A673 (cell line): ENCODE results near the gene CHST1. TPM values are rescaled to one million over a fixed set of nuclear protein-coding genes. Genes with fewer than 3 reads are reported as not detected.

ENCODE experiments used
- BruUV-seq: library from RNA; stranded (reverse); fragments of 400-500 nt; replicated peaks from 2 replicates; lab custom pipeline; 2021; lab: Mats Ljungman, UMichigan
- CTCF ChIA-PET: fragments of 300-600 bp; sonication (Branson Sonifier 250); formaldehyde crosslinking; loops from one replicate; lab custom pipeline; 2022; ENCODE audit warnings: antibody characterized with exemption; lab: Charles Lee
- POLR2A ChIA-PET: fragments of 300-600 bp; sonication (Branson Sonifier 250); formaldehyde crosslinking; loops from one replicate; lab custom pipeline; 2022; ENCODE audit warnings: antibody characterized with exemption; ENCODE audit not compliant: low non-redundant PET; lab: Charles Lee
- DNase-seq: peaks from one replicate; pipeline ENCODE4 v3.0.0-alpha.2; 2015; ENCODE audit warnings: low spot score
- H3K27ac ChIP-seq: fragments of 200-600 bp; sonication (generic); 2 replicates; pipeline ENCODE4 v1.5.1; 2016; ENCODE audit warnings: mixed run types, low read depth, mild to moderate bottlenecking, mixed read lengths, antibody characterized with exemption, low read length; ENCODE audit not compliant: poor library complexity, severe bottlenecking
- H3K27me3 ChIP-seq: fragments of 200-600 bp; sonication (generic); replicated peaks from 2 replicates; pipeline ENCODE4 v1.6.1; 2017; ENCODE audit warnings: mixed run types, low read depth, mild to moderate bottlenecking, mixed read lengths, antibody characterized with exemption, low read length; ENCODE audit not compliant: insufficient read depth, poor library complexity
- H3K36me3 ChIP-seq: fragments of 200-600 bp; sonication (generic); 2 replicates; pipeline ENCODE4 v1.6.1; 2016; ENCODE audit warnings: mixed run types, mild to moderate bottlenecking, mixed read lengths, antibody characterized with exemption, low read length; ENCODE audit not compliant: insufficient read depth, poor library complexity, severe bottlenecking
- H3K4me1 ChIP-seq: fragments of 200-600 bp; sonication (generic); 2 replicates; pipeline ENCODE4 v1.6.1; 2017; ENCODE audit warnings: mixed run types, mild to moderate bottlenecking, mixed read lengths, antibody characterized with exemption, low read length; ENCODE audit not compliant: insufficient read depth, poor library complexity, severe bottlenecking
- H3K4me3 ChIP-seq: fragments of 200-600 bp; sonication (generic); 2 replicates; pipeline ENCODE4 v1.5.1; 2016; ENCODE audit warnings: low read depth, mixed run types, mild to moderate bottlenecking, mixed read lengths, low read length; ENCODE audit not compliant: poor library complexity, severe bottlenecking
- H3K9me3 ChIP-seq: fragments of 200-600 bp; sonication (generic); 2 replicates; pipeline ENCODE4 v1.6.1; 2016; ENCODE audit warnings: mixed run types, low read depth, mild to moderate bottlenecking, mixed read lengths, antibody characterized with exemption, low read length; ENCODE audit not compliant: poor library complexity, severe bottlenecking
- EZH2 ChIP-seq: fragments of 200-600 bp; sonication (generic); IDR thresholded peaks from 2 replicates; pipeline ENCODE4 v1.6.1; 2017; ENCODE audit warnings: borderline replicate concordance, low read depth, mild to moderate bottlenecking, mixed read lengths, antibody characterized with exemption, low read length; ENCODE audit not compliant: poor library complexity, severe bottlenecking
- intact Hi-C: fragments of 100-400 bp; cut with micrococcal nuclease; formaldehyde crosslinking; loops from one replicate; pipeline ENCODE4 v1.10.0; 2022; ENCODE audit not compliant: unreplicated experiment
- total RNA-seq: library from RNA; stranded (reverse); gene quantifications from 2 replicates; pipeline ENCODE4 v1.2.3, GENCODE V29; 2021
- TF ChIP-seq, protein P1 (sequence below): fragments of 300-800, 200-600 bp; sonication (generic); conservative IDR thresholded peaks from 2 replicates; pipeline ENCODE4 v1.5.1; 2017; ENCODE audit warnings: low read depth, mild to moderate bottlenecking, antibody characterized with exemption, low read length, moderate library complexity, mixed read lengths

The CHST1 gene
- total RNA-seq, 1 experiment from 2014 or later, result 17.0 TPM

DNA sequence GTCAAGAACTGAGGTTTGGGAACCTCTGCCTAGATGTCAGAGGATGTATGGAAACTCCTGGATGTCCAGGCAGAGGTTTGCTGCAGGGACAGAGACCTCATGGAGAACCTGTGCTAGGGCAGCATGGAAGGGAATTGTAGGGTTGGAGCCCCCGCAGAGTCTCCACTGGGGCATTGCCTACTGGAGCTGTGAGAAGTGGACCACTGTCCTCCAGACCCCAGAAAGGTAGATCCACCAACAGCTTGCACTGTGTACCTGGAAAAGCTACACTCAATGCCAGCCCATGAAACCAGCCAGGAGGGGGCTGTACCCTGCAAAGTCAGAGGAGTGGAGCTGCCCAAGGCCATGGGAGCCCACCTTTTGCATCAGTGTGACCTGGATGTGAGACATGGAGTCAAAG is 29.5 kb downstream of the CHST1 start:
- Histone ChIP-seq H3K4me3 (no peak overlapping the region), H3K9me3 (no peaks in the 10 kb centered on the region), H3K27ac (no peak overlapping the region), H3K36me3 (no peaks in the 10 kb centered on the region), H3K4me1 (peaks cover 4% of the 10 kb centered on the region), H3K27me3 (peaks cover 3% of the 10 kb centered on the region)
- DNase-seq, result no peak
- POLR2A ChIA-PET, result no interaction called here
- BruUV-seq, result no TSS peak
- no peak for TF ChIP-seq EZH2
- TF ChIP-seq, protein P1, sequence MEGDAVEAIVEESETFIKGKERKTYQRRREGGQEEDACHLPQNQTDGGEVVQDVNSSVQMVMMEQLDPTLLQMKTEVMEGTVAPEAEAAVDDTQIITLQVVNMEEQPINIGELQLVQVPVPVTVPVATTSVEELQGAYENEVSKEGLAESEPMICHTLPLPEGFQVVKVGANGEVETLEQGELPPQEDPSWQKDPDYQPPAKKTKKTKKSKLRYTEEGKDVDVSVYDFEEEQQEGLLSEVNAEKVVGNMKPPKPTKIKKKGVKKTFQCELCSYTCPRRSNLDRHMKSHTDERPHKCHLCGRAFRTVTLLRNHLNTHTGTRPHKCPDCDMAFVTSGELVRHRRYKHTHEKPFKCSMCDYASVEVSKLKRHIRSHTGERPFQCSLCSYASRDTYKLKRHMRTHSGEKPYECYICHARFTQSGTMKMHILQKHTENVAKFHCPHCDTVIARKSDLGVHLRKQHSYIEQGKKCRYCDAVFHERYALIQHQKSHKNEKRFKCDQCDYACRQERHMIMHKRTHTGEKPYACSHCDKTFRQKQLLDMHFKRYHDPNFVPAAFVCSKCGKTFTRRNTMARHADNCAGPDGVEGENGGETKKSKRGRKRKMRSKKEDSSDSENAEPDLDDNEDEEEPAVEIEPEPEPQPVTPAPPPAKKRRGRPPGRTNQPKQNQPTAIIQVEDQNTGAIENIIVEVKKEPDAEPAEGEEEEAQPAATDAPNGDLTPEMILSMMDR, result no peak
- CTCF ChIA-PET, result no interaction called here
- intact Hi-C loops, result no loop called here

DNA sequence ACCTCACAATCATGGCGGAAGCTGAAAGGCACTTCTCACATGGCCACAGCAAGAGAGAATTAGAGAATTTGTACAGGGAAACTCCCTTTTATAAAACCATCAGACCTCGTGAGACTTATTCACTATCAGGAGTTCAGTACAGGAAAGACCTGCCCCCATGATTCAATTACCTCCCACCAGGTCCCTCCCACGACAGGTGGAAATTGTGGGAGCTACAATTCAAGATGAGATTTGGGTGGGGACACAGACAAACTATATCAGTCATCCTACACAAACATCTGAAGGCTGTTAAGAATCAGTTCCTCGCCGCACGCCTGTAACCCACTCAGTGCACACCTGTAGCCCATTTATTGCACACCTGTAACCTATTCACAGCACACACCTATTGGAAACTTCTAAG is 39.8 kb downstream of the CHST1 start:
- no peaks in the 10 kb centered on the region for H3K36me3 ChIP-seq
- H3K27ac ChIP-seq, result no peak overlapping the region
- H3K9me3 ChIP-seq, result peaks cover 4% of the 10 kb centered on the region
- peaks cover 14% of the 10 kb centered on the region for H3K27me3 ChIP-seq
- CTCF ChIA-PET, result no interaction called here
- no peak for TF ChIP-seq EZH2
- no peak for DNase-seq
- H3K4me1 ChIP-seq, result no peaks in the 10 kb centered on the region
- H3K4me3 ChIP-seq, result no peak overlapping the region
- intact Hi-C loops, result no loop called here
- POLR2A ChIA-PET, result no interaction called here
- BruUV-seq, result no TSS peak

DNA sequence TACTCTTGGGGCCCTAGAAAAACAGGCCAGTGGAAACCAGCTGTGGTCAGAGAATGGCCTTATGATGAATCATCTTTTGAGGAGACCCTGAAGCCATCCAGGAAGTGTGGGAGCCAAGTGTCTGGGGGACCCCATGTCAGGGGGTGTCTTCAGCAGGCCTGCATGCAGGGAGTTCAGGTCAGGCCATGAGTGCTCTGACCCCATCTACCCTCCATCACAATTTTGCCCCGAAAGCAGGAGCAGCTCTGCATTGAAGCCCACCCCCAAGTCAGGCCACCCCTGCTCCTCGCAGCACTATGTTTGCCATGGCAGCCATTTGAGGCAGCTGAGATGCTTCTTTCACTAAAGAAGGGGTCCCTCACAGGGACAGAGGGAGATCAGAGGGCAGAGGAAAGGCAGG is 41.3 kb downstream of the CHST1 start:
- Histone ChIP-seq H3K27ac (no peak overlapping the region), H3K9me3 (peaks cover 4% of the 10 kb centered on the region), H3K27me3 (peaks cover 14% of the 10 kb centered on the region), H3K4me3 (no peak overlapping the region), H3K4me1 (no peaks in the 10 kb centered on the region), H3K36me3 (no peaks in the 10 kb centered on the region)
- intact Hi-C loops, result no loop called here
- ChIA-PET POLR2A (no interaction called here), CTCF (no interaction called here)
- no peak for DNase-seq
- BruUV-seq, result no TSS peak
- TF ChIP-seq EZH2, result no peak
- TF ChIP-seq, protein P1, result no peak

DNA sequence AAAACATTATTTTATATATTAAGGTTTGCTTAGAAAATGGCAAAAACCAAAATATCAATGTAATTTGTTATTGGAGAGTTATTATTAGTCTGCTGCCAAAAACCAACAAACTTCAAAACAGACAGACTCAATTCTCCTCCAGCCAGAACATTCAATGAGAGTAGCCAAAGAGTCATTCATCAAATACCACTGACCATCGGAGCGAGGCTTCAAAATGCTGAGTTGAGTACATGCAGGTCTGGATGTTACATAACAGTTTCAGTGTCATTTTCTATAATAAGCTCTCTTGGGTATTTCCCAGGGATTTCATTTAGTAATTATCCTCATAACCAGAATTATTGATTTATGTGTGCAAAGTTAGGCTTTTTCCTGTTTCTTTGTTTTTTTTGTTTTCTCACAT is 42.6 kb downstream of the CHST1 start:
- H3K27ac ChIP-seq, result no peak overlapping the region
- POLR2A ChIA-PET, result no interaction called here
- CTCF ChIA-PET, result no interaction called here
- H3K4me3 ChIP-seq, result no peak overlapping the region
- TF ChIP-seq, protein P1, result no peak
- no peak for TF ChIP-seq EZH2
- no peaks in the 10 kb centered on the region for H3K4me1 ChIP-seq
- peaks cover 14% of the 10 kb centered on the region for H3K27me3 ChIP-seq
- no peak for DNase-seq
- peaks cover 4% of the 10 kb centered on the region for H3K9me3 ChIP-seq
- no TSS peak for BruUV-seq
- intact Hi-C loops, result no loop called here
- no peaks in the 10 kb centered on the region for H3K36me3 ChIP-seq
